Lower leg skin (tissue), 4 donors: ENCODE measurements around the gene GABRB3. TPM values are rescaled to one million over a fixed set of nuclear protein-coding genes. Genes with fewer than 3 reads are reported as not detected.

Experiments
- DNase-seq, 2 donors: peaks; one replicate each; pipeline ENCODE4 v3.0.0-alpha.2; 2019; ENCODE audit warnings: low spot score in 2 of 2
- H3K4me3 ChIP-seq: fragments of 200-600 bp; sonication (generic); 2 replicates; pipeline ENCODE4 v1.5.1; 2017; ENCODE audit warnings: mild to moderate bottlenecking, low read depth; ENCODE audit not compliant: poor library complexity, severe bottlenecking
- CTCF ChIP-seq, 3 donors: fragments of 450-650 bp; IDR thresholded peaks; one replicate each; pipeline ENCODE4 v1.5.1; 2016; ENCODE audit warnings: antibody characterized with exemption in 3 of 3, mild to moderate bottlenecking in 3 of 3, moderate library complexity in 2 of 3
- POLR2A ChIP-seq, 2 donors: fragments of 450-650 bp; IDR thresholded peaks; one replicate each; pipeline ENCODE4 v1.6.1; 2016 to 2017; ENCODE audit warnings: antibody characterized with exemption in 2 of 2, mild to moderate bottlenecking in 1 of 2, moderate library complexity in 1 of 2
- WGBS, 2 donors: methylation state at CpG; one replicate each; pipeline ENCODE4 v1.1.5; 2018; 5-methylcytosine and 5-hydroxymethylcytosine counted together
- intact Hi-C: fragments of 100-400 bp; cut with DNase I; formaldehyde crosslinking; loops from one replicate; pipeline ENCODE4 v1.15.0; 2023; ENCODE audit warnings: low total_unique reads
- total RNA-seq, 4 donors: library from RNA; depleted of rRNA; stranded (reverse); fragments of >200 nt; gene quantifications; one replicate each; pipeline ENCODE4 v1.1.0, GENCODE V29; 2016

Gene GABRB3
- total RNA-seq, 4 donors from 2014 or later, result 0.13 to 4.6 (median 1.1) TPM

- TF ChIP-seq CTCF (IDR thresholded peaks at IDR 0.05) (no peak), POLR2A (IDR thresholded peaks at IDR 0.05) (no peak)
- intact Hi-C loops, result no loop called here
- DNase-seq, result no peak
- 72 to 81% methylated on average over 2 of the region's 2 CpGs for WGBS, 2 donors
- no peak overlapping the region for H3K4me3 ChIP-seq
Measured at GRCh38 chr15:26562336-26562735, 210.5 kb downstream of the GABRB3 start.

- intact Hi-C loops, result no loop called here
- DNase-seq, result no peak
- no peak overlapping the region for H3K4me3 ChIP-seq
- TF ChIP-seq CTCF (IDR thresholded peaks at IDR 0.05), result no peak
- WGBS, 2 donors, result 57 to 72% methylated on average over 7 of the region's 7 CpGs
Measured at GRCh38 chr15:26561896-26562295, 211.0 kb downstream of the GABRB3 start.

GRCh38 chr15:26561130-26561529 is 211.7 kb downstream of the GABRB3 start:
- intact Hi-C loops, result no loop called here
- WGBS, 2 donors, result 27 to 67% methylated on average over 5 of the region's 5 CpGs
- no peak for DNase-seq
- no peak overlapping the region for H3K4me3 ChIP-seq
- TF ChIP-seq POLR2A (IDR thresholded peaks at IDR 0.05) (no peak), CTCF (IDR thresholded peaks at IDR 0.05) (no peak)

- no peak overlapping the region for H3K4me3 ChIP-seq
- no peak for DNase-seq
- no peak for TF ChIP-seq CTCF (IDR thresholded peaks at IDR 0.05)
- no peak for TF ChIP-seq POLR2A (IDR thresholded peaks at IDR 0.05)
- intact Hi-C loops, result no loop called here
- 87% methylated on average over 3 of the region's 3 CpGs for WGBS, 2 donors
Measured at GRCh38 chr15:26555898-26556297, 217.0 kb downstream of the GABRB3 start.

- DNase-seq, result no peak
- WGBS, 2 donors, result 90 to 91% methylated on average over 8 to 9 of the region's 9 CpGs
- no peak overlapping the region for H3K4me3 ChIP-seq
- TF ChIP-seq CTCF (IDR thresholded peaks at IDR 0.05), result no peak
- no peak for TF ChIP-seq POLR2A (IDR thresholded peaks at IDR 0.05)
- intact Hi-C loops, result no loop called here
Measured at GRCh38 chr15:26551473-26551872, 221.4 kb downstream of the GABRB3 start.

- DNase-seq, result no peak
- no peak overlapping the region for H3K4me3 ChIP-seq
- intact Hi-C loops, result no loop called here
- TF ChIP-seq CTCF (IDR thresholded peaks at IDR 0.05) (no peak), POLR2A (IDR thresholded peaks at IDR 0.05) (no peak)
- 74 to 78% methylated on average over 3 of the region's 3 CpGs for WGBS, 2 donors
Measured at GRCh38 chr15:26550880-26551279, 222.0 kb downstream of the GABRB3 start.
